ENCODE results near the gene DDX55.
A peak's percentile ranks its signal among the peaks of the same experiment; 100 is the strongest.

The DDX55 gene

DNA sequence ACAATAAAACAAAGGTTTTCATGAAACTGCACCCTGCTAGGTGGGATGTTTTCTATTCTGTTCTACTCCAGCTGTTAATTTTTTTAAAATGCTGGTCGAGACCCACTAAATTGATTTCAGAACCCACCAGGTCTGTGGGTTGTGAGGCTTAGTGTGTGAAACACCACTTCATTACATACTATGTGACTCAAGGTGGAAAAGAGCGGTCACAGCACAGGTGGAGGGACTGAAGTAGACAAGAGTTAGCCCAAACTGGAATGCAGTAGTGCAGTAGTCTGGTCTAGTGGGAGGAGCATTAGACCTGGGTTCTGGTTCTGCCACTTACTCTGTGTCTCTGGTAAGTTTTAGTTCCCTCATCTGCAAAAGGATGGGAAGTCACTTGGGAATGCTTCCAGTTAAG is 12.2 kb downstream of the DDX55 start:
- Histone ChIP-seq H3K9me3 (ENCODE audit: insufficient read depth, low read length) (no peaks in the 10 kb centered on the region), H3K4me1 (ENCODE audit: insufficient read depth, insufficient read length) (no peaks in the 10 kb centered on the region), H3K4me3 (ENCODE audit: insufficient read length, low read depth) (no peak overlapping the region), H3K27me3 (ENCODE audit: insufficient read depth, insufficient read length) (no peaks in the 10 kb centered on the region), H3K9ac (ENCODE audit: insufficient read length, low read depth) (no peak overlapping the region), H3K36me3 (ENCODE audit: insufficient read depth, insufficient read length, low read length) (peaks cover 89% of the 10 kb centered on the region)
- DNase-seq (ENCODE audit: low read depth, low spot score), result no peak
- TF ChIP-seq YY1 (IDR thresholded peaks at IDR 0.05; ENCODE audit: insufficient read depth, insufficient read length) (no peak), ZNF274 (IDR thresholded peaks at IDR 0.05; ENCODE audit: low read depth, low read length) (no peak), SUZ12 (IDR thresholded peaks at IDR 0.05; ENCODE audit: extremely low read depth, insufficient read depth, insufficient read length) (no peak)

DNA sequence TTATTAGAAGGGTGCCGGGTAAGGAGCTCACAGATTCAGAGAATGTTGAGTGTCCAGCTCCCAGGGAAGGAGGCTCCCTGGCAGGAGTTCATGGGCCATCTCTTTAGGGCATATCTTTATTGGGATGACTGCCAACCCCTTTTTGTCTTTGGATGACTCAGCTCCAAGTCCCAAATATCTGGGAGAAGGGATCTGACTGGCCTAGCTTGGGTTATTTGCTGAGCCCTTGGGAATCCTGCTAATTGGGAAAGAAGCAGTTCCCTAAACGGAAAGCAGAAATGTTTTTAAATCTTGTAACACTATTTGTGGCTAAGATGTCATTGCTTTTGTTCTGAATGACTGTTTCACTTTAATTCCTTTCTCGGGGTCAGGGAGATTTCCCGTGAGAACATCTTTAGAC is 12.6 kb downstream of the DDX55 start:
- peaks cover 89% of the 10 kb centered on the region for H3K36me3 ChIP-seq (ENCODE audit: insufficient read depth, insufficient read length, low read length)
- no peak for DNase-seq (ENCODE audit: low read depth, low spot score)

DNA sequence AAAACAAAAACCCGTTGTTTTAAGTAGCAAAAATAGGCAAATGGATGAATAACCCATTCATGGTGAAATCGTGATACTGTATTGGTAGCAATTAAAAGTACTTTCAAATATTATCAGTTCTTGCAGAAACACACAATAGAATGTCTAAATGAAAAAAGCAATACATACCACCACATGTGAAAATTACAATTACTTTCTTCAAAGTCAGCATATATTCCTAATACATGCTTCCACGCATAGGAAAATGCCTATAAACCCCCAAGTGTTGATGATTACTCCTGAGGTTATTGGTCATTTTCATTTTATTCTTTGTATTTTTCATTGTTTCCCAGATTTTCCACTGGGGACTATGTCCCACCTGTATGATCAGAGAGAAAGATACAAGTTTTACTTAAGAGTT is 15.2 kb downstream of the DDX55 start:
- no peak overlapping the region for H3K9ac ChIP-seq (ENCODE audit: insufficient read length, low read depth)
- H3K27me3 ChIP-seq (ENCODE audit: insufficient read depth, insufficient read length), result no peaks in the 10 kb centered on the region
- peaks cover 92% of the 10 kb centered on the region for H3K36me3 ChIP-seq (ENCODE audit: insufficient read depth, insufficient read length, low read length)
- no peaks in the 10 kb centered on the region for H3K4me1 ChIP-seq (ENCODE audit: insufficient read depth, insufficient read length)
- TF ChIP-seq YY1 (IDR thresholded peaks at IDR 0.05; ENCODE audit: insufficient read depth, insufficient read length) (no peak), ZNF274 (IDR thresholded peaks at IDR 0.05; ENCODE audit: low read depth, low read length) (no peak), SUZ12 (IDR thresholded peaks at IDR 0.05; ENCODE audit: extremely low read depth, insufficient read depth, insufficient read length) (no peak)
- no peak for DNase-seq (ENCODE audit: low read depth, low spot score)
- no peaks in the 10 kb centered on the region for H3K9me3 ChIP-seq (ENCODE audit: insufficient read depth, low read length)
- H3K4me3 ChIP-seq (ENCODE audit: insufficient read length, low read depth), result no peak overlapping the region

More for the DNA sequence above, 12.6 kb downstream of the DDX55 start:
- no peaks in the 10 kb centered on the region for H3K4me1 ChIP-seq (ENCODE audit: insufficient read depth, insufficient read length)
- no peaks in the 10 kb centered on the region for H3K9me3 ChIP-seq (ENCODE audit: insufficient read depth, low read length)
- H3K27me3 ChIP-seq (ENCODE audit: insufficient read depth, insufficient read length), result no peaks in the 10 kb centered on the region
- no peak overlapping the region for H3K4me3 ChIP-seq (ENCODE audit: insufficient read length, low read depth)
- H3K9ac ChIP-seq (ENCODE audit: insufficient read length, low read depth), result no peak overlapping the region
- TF ChIP-seq YY1 (IDR thresholded peaks at IDR 0.05; ENCODE audit: insufficient read depth, insufficient read length) (no peak), ZNF274 (IDR thresholded peaks at IDR 0.05; ENCODE audit: low read depth, low read length) (no peak), SUZ12 (IDR thresholded peaks at IDR 0.05; ENCODE audit: extremely low read depth, insufficient read depth, insufficient read length) (no peak)

DNA sequence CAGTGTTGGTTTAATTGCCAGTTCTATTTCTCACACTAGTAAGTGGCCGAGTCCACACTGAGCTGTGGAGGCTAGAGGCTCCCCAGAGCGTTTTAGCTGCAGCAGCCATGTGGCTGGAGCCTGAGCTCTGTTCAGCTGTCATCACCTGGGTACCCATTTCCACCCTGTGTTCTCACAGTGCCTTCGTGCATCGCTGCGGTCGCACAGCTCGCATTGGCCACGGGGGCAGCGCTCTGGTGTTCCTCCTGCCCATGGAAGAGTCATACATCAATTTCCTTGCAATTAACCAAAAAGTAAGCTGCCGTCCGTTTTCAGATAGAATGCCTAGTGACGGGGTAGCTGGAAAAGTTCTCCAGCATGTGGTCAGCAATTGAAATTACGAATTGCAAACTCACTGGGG is 15.7 kb downstream of the DDX55 start:
- H3K9ac ChIP-seq (ENCODE audit: insufficient read length, low read depth), result no peak overlapping the region
- no peaks in the 10 kb centered on the region for H3K27me3 ChIP-seq (ENCODE audit: insufficient read depth, insufficient read length)
- no peaks in the 10 kb centered on the region for H3K9me3 ChIP-seq (ENCODE audit: insufficient read depth, low read length)
- no peak for DNase-seq (ENCODE audit: low read depth, low spot score)
- peaks cover 92% of the 10 kb centered on the region for H3K36me3 ChIP-seq (ENCODE audit: insufficient read depth, insufficient read length, low read length)
- TF ChIP-seq SUZ12 (IDR thresholded peaks at IDR 0.05; ENCODE audit: extremely low read depth, insufficient read depth, insufficient read length) (no peak), ZNF274 (IDR thresholded peaks at IDR 0.05; ENCODE audit: low read depth, low read length) (no peak), YY1 (IDR thresholded peaks at IDR 0.05; ENCODE audit: insufficient read depth, insufficient read length) (no peak)
- H3K4me3 ChIP-seq (ENCODE audit: insufficient read length, low read depth), result no peak overlapping the region
- no peaks in the 10 kb centered on the region for H3K4me1 ChIP-seq (ENCODE audit: insufficient read depth, insufficient read length)

DNA sequence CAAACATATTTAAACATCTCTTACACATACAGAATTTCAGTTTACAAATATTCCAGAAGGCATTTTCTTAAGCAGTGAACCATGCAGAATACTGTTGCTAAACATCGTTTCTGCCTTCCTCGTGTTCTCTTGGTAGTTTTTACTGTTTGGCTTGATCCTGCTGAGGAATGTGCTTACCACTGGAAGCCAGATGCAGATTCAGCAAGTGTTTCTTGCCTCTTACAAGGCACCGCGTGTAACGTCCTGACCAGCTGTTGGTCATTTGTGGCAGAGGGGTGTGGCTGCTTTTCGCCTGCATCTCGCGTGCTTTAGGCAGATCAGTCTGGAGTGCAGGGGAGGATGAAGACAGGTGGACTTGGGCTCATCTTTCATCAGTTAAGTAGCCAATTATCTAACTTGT is 19.2 kb downstream of the DDX55 start:
- Histone ChIP-seq H3K27me3 (ENCODE audit: insufficient read depth, insufficient read length) (no peaks in the 10 kb centered on the region), H3K4me1 (ENCODE audit: insufficient read depth, insufficient read length) (no peaks in the 10 kb centered on the region), H3K9me3 (ENCODE audit: insufficient read depth, low read length) (no peaks in the 10 kb centered on the region), H3K36me3 (ENCODE audit: insufficient read depth, insufficient read length, low read length) (peaks cover 90% of the 10 kb centered on the region), H3K4me3 (ENCODE audit: insufficient read length, low read depth) (no peak overlapping the region), H3K9ac (ENCODE audit: insufficient read length, low read depth) (no peak overlapping the region)
- no peak for DNase-seq (ENCODE audit: low read depth, low spot score)
- TF ChIP-seq SUZ12 (IDR thresholded peaks at IDR 0.05; ENCODE audit: extremely low read depth, insufficient read depth, insufficient read length), result no peak
- no peak for TF ChIP-seq ZNF274 (IDR thresholded peaks at IDR 0.05; ENCODE audit: low read depth, low read length)
- TF ChIP-seq YY1 (IDR thresholded peaks at IDR 0.05; ENCODE audit: insufficient read depth, insufficient read length), result no peak

DNA sequence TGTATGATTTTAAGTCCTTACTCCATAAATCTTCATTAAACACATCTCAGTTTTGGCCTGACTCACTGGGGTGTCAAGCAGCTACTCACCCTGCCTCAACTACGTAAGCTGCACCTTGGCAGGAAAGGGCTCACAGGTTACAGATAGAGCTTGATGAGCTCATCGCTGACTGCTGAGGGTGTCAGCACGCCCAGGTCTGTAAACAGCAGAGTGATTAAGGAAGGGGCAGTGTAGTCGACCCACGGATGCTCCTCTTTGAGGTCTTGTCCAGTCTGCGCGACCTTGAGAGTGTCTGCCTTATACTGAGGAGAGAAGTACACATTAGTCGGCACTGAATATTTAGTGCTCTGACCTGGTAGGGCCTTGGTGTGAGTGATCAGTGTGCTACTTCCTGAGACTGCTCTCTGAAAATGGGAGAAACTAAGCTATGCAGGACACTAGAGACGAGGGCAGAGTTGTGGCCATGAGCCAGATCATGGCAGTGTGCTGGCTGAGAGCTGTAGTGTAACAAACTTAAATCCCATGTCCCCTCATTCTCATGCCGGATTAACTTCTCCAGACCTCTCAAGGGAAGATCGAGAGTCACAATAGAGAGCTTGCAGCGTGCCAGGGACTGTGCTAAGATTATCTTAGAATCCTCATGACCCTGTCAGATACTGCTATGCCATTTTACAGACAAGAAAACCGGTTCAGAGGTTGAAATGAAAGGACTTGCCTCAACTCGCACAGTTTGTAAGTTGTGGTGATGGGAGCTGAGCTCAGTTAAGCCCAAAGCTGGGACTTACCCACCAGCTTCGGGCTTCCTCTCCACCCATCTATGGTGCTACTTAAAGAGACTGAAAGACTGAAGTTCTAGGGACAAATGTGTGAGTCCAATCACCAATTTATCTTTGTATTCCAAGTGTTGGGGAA is 20.0 kb downstream of the DDX55 start:
- peaks cover 90% of the 10 kb centered on the region for H3K36me3 ChIP-seq (ENCODE audit: insufficient read depth, insufficient read length, low read length)
- no peak for TF ChIP-seq SUZ12 (IDR thresholded peaks at IDR 0.05; ENCODE audit: extremely low read depth, insufficient read depth, insufficient read length)
- TF ChIP-seq ZNF274 (IDR thresholded peaks at IDR 0.05; ENCODE audit: low read depth, low read length), result no peak
- TF ChIP-seq YY1 (IDR thresholded peaks at IDR 0.05; ENCODE audit: insufficient read depth, insufficient read length), result no peak
- no peak for DNase-seq (ENCODE audit: low read depth, low spot score)
- H3K27me3 ChIP-seq (ENCODE audit: insufficient read depth, insufficient read length), result no peaks in the 10 kb centered on the region
- H3K9me3 ChIP-seq (ENCODE audit: insufficient read depth, low read length), result no peaks in the 10 kb centered on the region
- H3K4me3 ChIP-seq (ENCODE audit: insufficient read length, low read depth), result no peak overlapping the region
- no peaks in the 10 kb centered on the region for H3K4me1 ChIP-seq (ENCODE audit: insufficient read depth, insufficient read length)
- H3K9ac ChIP-seq (ENCODE audit: insufficient read length, low read depth), result no peak overlapping the region

DNA sequence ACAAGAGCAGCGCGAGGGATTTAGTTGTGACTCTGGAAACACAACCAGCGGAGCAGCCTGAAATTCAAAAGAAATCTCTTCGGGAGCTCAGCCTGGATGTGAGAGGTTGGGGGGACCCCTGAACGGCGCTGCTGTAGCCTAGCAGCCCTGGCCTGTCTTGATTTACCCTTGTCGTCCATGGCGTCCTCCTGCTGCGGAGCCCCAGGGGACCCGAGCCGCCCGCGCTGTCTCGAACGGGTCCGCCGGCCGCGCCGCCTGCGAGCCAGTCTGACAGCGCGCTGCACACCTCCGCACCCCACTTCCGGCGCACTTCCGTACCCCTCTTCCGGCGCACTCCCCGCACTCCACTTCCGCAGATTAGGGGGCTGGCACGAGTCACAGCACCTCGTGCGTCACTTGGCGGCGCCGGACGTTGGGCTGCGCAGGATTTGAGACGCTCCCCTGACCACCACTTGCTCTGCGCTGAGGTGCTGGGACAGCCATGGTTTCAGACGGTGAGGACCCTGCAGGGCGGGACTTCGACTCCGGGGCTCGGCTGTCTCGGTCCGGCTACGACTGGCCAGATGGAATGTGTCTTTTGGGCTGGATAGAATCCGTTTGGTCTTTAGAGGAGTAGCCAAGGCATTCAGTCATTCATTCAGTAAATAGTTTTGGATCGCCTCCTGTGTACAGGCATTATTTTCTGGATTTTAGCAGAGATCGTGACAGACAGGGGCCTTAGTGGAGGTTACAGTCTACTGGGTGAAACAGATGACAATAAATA is 31.7 kb downstream of the DDX55 start, which contains the start of the genes EIF2B1 and GTF2H3:
TSS of gene EIF2B1 (minus strand) at position 308 of the 763 bp plus-strand sequence. CDS start at position 179, 129 bp downstream.
TSS of gene GTF2H3 (plus strand) at position 451 of the 763 bp plus-strand sequence. CDS start at position 482, 31 bp downstream.
- Histone ChIP-seq H3K27me3 (ENCODE audit: insufficient read depth, insufficient read length) (no peaks in the 10 kb centered on the region), H3K9ac (ENCODE audit: insufficient read length, low read depth) (peak within 1 kb of the TSS; percentile 97)

More for the DNA sequence above, 31.7 kb downstream of the DDX55 start, which contains the start of the genes EIF2B1 and GTF2H3:
- H3K36me3 ChIP-seq (ENCODE audit: insufficient read depth, insufficient read length, low read length), result peaks cover 52% of the 10 kb centered on the region
- DNase-seq (ENCODE audit: low read depth, low spot score), result peak; percentile 98
- no peaks in the 10 kb centered on the region for H3K9me3 ChIP-seq (ENCODE audit: insufficient read depth, low read length)
- peak within 1 kb of the TSS; percentile 96 for H3K4me3 ChIP-seq (ENCODE audit: insufficient read length, low read depth)
- no peaks in the 10 kb centered on the region for H3K4me1 ChIP-seq (ENCODE audit: insufficient read depth, insufficient read length)
- TF ChIP-seq SUZ12 (IDR thresholded peaks at IDR 0.05; ENCODE audit: extremely low read depth, insufficient read depth, insufficient read length), result no peak
- peak; percentile 62 for TF ChIP-seq YY1 (IDR thresholded peaks at IDR 0.05; ENCODE audit: insufficient read depth, insufficient read length)
- TF ChIP-seq ZNF274 (IDR thresholded peaks at IDR 0.05; ENCODE audit: low read depth, low read length), result no peak
